Measurements from ENCODE around the gene SULT2B1.
A peak's percentile ranks its signal among the peaks of the same experiment; 100 is the strongest.

SULT2B1 gene

DNA sequence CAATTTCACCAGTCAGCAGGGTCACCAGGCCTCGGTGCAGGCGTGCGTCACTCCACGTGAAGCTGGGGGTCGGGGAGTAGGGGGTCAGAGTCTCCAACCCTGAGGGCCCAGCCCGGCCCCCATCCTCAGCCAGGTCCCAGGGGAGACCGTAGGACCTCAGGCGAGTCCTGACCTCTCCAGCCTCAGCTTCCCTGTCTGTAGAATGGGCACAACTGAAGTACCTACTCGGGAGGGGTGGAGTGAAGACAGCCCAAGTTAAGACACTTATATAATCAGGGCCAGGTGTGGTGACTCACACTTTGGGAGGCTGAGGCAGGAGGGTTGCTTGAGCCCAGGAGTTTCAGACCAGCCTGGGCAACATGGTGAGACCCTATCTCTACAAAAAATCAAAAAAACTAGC is 51.9 kb downstream of the SULT2B1 start:
- DNase-seq: no peak

- DNase-seq: no peak
These were observed 54.7 kb downstream of the SULT2B1 start, which contains the start of gene SPACA4 for GRCh38 chr19:48606463-48607358. SPACA4 (plus strand) TSS chr19:48606742; CDS start chr19:48606979, 237 bp downstream.

GRCh38 chr19:48607359-48607755 is 55.4 kb downstream of the SULT2B1 start:
- no peak for DNase-seq

GRCh38 chr19:48608798-48609263 is 56.9 kb downstream of the SULT2B1 start:
- DNase-seq: peak; percentile 84

DNA sequence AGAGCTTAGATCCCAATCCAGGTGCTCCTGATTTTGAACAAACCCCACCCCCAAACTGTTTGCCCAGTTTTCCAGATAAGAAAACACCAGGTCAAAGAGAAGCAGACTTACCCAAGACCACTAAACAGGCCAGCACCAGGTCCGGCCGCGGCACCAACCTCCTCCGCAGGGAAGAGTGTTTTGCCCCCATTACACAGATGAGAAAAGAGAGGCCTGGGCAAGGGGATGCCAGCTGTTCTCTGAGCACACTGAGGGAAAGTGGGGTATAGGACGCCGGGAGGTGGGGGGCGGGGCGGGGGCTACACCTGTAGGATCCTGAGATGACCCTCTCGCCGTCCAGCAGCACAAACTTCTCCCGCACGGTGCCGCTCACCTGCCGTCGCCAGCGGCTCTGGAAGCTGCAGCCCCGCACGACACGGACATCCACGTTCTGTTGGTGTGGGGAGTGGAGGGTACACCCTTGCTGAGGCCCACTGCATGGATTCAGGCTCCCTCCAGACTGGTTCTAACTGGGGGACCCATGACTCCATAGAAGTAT is 57.7 kb downstream of the SULT2B1 start:
- DNase-seq: no peak

GRCh38 chr19:48611872-48612271 is 59.9 kb downstream of the SULT2B1 start:
- no peak for DNase-seq

DNA sequence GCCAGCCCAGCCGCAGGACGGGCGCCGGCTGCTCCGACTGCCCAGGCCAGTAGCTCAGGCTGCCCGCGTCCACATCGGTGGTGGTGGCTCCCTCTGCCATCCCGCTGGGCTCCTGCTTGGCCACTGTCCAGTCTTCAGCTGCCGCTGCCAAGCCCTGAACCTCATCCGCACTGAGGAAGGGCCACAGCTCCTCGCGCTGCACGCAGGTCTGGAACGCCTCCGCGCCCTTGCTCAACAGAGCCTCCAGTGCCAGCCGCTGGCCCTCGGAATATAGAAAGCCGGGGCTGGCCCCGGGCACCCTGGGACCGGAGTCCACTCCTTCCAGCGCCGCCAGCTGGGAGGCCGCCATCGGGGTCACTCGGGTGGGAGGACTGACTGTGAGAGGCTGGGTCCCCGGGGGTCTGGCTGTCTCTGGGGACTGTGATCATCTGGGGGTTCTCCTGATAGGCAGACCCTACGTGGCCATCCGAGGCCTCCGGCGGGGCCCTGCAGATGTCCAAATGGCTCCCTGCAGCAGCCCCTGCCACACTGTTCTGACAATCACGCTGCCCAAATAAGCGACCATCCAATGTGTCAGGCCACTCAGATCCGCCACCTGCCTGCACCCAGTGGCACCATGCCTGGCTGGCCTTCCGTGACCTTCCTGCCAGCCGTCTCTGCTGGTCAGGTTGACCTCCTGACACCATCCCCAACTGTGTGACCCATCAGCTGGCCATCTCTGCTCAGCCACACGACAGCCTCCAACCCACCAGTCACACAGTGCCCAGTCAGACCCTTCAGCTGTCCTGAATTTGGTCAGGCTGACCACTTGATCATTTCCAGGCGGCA is 61.3 kb downstream of the SULT2B1 start:
- DNase-seq: no peak

DNA sequence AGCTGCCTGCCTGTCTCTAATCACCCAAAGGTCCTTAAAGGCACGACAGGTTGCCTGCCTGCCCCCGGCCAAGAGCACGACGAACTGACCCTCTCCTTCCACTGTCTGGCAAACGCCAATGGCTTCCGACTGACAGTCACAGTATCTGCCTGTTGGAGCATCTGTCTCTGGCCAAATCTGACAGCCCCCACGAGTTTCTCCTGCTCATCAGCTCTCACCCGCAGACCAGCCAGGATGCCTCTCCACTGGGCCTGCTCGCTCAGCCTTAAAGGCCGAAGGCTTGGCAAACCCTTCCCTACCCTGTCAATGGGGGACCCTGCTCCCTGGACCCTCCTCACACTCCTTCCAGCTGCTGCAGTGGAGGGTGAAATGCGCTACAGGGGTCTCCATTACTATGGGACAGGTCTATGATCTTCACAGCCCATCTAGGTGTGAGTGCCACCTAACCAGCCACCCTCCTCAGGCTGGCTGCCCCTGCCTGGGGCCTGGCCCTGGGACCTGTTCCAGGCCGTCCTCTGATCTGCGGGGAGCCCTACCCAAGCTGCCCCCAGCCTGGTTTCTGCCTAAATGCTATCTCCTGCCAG is 62.0 kb downstream of the SULT2B1 start:
- peak; percentile 28 for DNase-seq

DNA sequence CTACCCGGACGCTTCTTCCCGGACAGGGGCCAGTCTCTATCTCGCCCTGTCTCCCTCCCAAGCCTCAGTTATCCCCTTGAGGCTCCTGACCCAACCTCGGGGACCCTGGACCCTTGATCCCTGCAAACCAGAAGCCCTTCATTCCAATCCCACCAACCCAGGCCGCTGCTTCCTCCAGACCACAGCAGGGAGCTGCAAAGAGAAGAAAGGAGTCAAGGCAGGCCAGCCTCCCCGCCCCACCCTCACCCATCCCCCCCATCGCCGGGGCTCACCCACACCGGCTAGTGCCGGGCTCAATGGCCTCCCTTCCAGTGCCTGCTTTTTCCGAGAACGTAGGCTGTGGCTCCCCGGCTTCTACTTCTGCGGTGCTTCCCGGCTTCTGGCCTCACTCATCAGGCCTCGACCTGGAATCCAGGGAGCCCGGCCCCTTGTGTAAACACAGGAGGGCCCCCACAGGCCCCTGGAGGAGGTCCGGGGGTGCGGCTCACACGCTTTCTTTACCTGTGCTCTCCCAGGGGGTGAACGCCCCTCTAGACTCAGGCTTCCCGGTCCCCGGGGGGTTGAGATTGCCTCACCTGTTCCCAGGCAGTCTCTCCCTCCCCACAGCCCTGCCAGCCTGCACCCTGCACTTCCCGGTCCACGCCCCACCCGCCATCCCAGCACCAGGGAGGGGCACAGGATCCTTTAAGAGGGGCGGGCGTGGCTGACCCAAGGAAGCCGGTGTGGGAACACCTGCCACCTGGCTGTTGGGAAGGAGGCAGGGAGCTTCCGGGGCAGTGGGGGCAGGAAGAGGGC is 62.7 kb downstream of the SULT2B1 start, which contains the start of gene FAM83E:
Gene FAM83E (minus strand): TSS at position 641 of the 795 bp plus-strand sequence. CDS start 1,704 bp downstream, outside the sequence.
- peak; percentile 37 for DNase-seq

DNA sequence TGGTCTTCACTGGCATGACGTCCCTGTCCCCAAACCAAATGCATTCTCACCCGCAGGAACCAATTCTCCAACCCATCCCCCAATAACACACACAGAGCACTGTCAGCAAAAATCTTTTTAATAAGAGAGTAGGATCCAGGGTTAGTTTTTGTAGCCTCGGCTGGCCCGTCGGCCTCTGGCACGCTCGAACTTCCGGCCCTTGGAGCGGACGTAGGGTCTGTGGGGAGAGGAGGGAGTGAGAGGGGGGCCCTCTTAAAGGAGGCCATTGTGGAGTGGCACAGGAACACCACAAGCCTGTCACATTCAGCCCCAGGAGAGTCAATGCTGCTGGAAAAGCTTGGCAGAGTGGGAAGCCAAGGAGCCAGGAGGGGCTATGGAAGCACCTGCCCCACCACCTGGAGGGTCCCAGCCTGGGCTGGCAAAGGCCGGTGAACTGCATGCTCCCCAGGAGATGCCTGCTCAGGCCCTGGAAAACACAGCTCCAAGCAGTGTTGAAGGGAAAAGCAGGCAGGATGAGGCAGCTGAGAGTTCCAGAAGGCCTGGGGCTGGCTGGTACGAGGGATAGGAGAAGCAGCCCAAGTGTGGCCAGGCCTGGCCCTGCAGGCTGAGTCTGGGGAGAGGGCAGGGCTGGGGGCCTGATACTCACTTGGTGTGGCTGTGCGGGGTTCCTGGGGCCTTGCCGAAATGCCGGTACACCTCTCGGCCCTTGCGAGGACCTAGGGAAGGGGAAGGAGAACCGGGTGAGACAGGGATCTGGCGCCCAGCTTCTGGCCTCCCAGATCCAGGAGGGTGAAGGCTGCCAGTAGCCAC is 63.5 kb downstream of the SULT2B1 start:
- DNase-seq: peak; percentile 37

GRCh38 chr19:48616041-48616436 is 64.1 kb downstream of the SULT2B1 start:
- DNase-seq: no peak

DNA sequence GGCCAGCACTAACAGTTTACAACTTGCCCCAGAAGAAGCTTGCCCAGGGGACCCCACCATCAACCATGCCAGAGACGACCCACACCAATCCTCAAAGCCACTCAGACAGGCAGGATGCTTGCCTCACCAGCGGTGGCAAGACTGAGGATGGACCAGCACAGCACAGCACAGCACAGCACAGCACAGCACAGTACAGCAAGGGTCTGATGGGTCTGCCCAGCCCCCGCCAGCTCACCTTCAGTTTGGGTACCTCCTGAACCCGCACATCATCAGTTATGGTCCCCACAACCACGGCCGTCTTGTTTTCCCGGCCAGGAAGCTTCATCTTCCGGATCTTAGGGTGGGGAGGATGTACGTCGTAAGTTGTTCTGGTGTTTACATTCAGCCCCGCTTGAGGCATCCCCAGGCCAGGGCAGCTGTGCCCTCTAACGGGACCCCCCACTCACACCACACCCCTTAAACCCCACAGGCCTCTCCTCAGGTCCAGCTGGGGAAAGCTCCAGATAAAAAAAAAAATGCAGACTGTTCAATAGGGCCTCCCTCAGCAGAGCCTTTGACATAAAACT is 64.6 kb downstream of the SULT2B1 start:
- no peak for DNase-seq

DNA sequence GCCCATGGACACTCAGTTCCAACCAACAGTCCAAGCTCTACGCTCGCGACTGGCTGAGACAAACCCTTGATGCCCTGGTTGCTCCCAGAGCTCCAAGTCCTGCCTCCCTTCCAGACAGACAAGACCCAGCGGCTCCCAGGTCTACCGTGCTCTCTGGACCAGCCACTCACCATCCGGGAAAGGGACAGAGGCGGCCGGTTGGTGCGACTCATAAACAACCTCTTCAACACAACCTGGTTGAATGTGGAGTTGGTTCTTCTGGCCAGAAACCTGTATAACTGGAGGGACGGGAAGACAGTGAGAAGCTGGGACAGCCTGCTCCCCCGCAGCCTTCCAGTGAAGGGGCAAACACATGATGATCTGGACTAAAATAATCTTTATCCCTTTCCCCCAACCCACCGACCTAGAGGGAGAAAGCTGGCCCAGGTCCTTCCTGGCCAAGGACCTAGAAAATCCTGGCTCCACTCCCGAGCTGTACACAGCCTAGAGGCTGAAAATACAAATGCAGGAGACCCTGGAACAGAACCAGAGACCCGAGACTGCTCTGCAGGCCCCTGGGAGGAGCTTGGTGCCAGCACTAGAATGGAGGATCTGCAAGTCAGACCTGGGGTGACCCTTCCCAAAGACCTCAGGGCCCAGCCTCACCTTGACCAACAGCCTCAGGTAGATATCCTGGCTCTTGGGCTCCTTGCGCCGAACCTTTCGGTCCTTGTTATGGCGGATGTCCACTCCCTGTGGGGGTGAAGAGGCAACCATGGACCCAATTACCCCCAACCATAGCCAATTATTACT is 65.4 kb downstream of the SULT2B1 start:
- no peak for DNase-seq

- peak; percentile 38 for DNase-seq
These were observed 66.4 kb downstream of the SULT2B1 start for GRCh38 chr19:48618278-48618915.

DNA sequence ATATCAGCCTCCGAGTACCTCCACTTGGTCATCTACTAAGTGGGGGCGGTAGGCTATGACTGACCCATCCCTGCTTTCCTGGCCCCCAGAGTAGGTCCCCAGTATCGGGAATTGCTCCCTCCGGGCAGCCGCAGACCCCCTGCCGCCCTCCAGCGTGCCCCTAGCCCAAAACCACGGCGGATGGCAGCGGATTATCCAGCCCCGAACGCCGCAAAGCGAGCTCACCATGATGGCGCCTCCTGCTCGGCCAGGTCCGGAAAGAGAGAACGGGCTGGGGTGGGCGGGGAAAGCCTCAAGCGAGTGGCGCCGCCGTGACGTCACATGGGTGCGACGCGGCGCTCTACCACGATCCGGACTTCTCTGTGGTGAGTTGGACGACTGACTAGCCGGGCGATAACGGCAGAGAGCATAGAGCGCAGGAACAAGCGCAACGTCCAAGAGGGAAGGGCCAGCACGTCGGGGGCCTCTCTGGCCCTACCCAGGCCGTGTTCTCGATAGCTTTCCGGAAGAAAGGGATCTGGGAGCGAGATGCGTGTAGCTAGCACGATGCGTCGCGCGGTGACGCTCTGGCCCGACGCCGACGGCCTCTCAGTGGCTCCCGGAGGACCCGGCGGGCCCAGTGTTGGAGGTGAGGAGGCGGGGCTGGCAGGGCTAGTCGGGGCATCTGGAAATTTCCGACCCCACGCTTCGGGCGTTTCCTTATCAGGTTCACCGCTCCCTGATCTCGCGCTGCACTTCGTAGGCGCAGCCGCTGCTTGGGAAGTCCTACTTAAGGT is 67.1 kb downstream of the SULT2B1 start, which contains the start of the genes RPL18 and SPHK2:
Gene RPL18 (minus strand): TSS at position 263 of the 776 bp plus-strand sequence. CDS start 35 bp downstream, at position 228.
Gene SPHK2 (plus strand): TSS at position 591 of the 776 bp plus-strand sequence. CDS start 1,009 bp downstream, outside the sequence.
- peak; percentile 99 for DNase-seq

GRCh38 chr19:48619692-48620585 is 68.0 kb downstream of the SULT2B1 start:
- DNase-seq: peak; percentile 67

DNA sequence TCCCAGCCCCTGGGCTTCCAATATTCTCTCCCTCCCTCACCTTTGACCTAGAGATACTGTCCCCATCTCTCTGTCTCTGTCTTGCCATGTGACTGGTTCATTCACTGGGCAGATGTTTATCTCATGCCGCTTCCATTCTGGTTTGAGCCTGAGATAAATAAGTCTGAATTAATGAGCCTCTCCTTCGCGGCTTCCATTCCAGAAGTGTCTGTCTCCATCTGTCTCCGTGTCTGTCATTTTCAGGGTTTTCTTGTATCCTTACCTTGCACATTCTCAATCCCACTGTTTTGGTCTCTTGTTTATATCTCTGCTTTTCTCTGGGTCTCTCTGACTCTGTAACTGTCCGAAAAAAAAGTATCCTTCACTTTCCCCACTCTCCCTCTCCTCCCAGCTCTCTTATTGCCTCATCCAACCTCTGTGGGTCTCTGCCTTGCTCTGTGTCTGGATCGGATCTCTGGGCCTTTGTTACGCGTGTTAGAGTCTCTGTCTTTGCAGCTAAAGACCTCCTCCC is 71.6 kb downstream of the SULT2B1 start:
- DNase-seq: peak; percentile 48

All from hematopoietic multipotent progenitor cell treated with erythropoietin and hydrocortisone succinate and interleukin-3 and kit ligand, for 6 days (in vitro differentiated cells).